Amygdala (tissue), 56 donors: ENCODE data around the gene METTL27.
"Not testable (repeated sequence)": the region's sequence is repeated elsewhere in the genome, so short reads cannot be mapped to it uniquely, and the experiment has no call there.

ENCODE experiments used
- DNase-seq, 56 donors: peaks; one replicate each; lab custom pipeline; 2025; lab: John Stamatoyannopoulos, UW

The METTL27 gene

GRCh38 chr7:73823257-73823656 is 19.1 kb downstream of the METTL27 start:
- no peak for DNase-seq

- no peak for DNase-seq
These were observed 19.8 kb downstream of the METTL27 start for GRCh38 chr7:73822319-73823173.

DNA sequence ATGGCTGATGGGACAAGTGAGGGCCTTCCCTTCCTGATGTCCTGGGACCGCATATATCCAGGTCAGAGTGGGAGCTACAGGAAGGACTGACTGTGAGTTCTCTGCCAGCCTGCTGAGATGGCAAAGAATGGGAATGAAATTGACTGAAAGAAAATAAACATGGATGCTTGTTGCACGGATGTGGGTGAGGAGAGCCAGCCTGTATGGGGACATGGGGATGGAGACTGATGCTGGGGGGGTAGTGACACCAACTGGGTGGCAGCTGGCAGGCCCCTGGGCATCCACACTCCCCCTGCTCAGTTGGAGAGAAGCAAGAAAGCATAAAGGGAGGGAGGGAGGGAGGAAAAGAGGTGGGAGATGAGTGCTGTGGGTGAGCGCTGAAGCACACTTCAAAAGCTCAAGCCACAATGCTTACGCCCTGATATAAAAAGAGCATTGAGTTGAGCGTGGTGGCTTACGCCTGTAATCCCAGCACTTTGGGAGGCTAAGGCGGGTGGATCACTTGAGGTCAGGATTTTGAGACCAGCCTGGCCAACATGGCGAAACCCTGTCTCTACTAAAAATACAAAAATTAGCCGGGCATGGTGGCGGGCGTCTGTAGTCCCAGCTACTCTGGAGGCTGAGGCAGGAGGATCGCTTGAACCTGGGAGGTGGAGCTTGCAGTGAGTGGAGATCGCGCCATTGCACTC is 20.6 kb downstream of the METTL27 start:
- not testable (repeated sequence) for DNase-seq

DNA sequence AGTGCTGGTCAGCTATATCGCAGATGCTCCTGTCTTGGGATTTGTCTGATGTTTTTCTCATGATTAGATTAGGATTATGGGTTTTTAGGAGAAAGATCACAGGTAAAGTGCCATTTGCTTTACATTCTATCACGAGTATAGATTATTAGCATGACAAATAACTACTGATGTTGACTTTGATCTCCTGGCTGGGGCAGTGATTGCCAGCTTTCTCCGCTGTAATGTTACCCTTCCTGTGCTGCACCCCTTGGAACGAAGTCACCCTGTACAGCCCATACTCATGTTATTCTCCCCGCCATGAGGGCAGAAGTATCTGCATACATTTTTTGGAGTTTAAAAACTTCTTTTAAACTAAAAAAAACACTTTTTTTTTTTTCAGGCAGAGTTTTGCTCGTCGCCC is 22.3 kb downstream of the METTL27 start:
- no peak for DNase-seq

DNA sequence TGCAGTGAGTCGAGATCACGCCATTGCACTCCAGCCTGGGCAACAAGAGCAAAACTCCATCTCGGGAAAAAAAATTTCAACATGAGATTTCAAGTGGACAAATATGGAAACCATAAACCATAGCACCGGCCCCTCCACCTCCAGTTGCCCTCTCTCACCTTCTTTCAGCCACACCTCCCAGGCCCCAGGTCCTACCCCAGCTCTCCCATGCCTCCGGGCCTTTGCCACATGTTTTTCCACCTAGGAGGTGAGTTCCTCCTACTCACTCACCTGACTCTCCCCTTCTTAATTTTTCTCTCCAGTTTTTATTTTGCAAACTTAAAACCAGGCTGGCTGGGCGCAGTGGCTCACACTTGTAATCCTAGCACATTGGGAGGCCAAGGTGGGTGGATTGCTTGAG is 25.2 kb downstream of the METTL27 start:
- DNase-seq: no peak

GRCh38 chr7:73815436-73815835 is 26.9 kb downstream of the METTL27 start:
- DNase-seq: no peak

GRCh38 chr7:73812996-73813395 is 29.3 kb downstream of the METTL27 start:
- DNase-seq: no peak

DNA sequence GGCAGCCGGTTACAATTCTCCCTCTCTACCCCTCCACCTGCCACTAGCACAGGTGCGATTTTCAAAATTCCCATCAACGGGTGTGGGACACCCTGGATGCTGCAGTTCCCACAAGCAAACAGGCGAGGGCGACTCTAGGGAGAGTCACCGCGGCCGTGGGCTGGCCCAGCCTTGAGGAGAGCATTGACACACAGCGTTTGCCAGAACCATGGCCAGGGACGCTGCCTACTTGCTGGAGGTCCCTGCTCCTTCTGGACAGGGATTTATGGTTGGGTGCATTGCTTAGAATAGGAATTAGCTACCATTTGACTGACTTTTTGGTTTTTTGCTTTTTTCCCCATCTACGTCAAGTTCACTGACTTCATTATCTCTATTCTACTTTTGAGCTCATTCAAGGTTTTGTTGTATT is 30.6 kb downstream of the METTL27 start:
- DNase-seq: peak in 6 of 56 donors; percentile 5 to 29 (median 22)

- DNase-seq: no peak
These were observed 31.3 kb downstream of the METTL27 start for GRCh38 chr7:73810998-73811360.

- no peak for DNase-seq
These were observed 32.8 kb downstream of the METTL27 start for GRCh38 chr7:73809467-73809951.

DNA sequence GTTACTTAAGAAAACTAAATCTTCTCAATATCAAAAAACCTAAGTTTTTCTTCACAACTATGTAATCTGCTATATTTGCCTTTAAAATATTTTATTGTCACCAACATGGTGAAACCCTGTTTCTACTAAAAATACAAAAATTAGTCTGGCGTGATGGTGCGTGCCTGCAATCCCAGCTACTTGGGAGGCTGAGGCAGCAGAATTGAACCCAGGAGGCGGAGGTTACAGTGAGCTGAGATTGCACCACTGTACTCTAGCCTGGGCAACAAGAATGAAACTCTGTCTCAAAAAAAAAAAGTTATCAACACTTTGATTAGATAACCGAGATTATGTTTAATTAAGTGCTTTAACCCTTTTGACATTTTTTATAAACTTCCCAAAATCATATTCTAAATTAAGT is 39.9 kb downstream of the METTL27 start:
- DNase-seq: no peak

DNA sequence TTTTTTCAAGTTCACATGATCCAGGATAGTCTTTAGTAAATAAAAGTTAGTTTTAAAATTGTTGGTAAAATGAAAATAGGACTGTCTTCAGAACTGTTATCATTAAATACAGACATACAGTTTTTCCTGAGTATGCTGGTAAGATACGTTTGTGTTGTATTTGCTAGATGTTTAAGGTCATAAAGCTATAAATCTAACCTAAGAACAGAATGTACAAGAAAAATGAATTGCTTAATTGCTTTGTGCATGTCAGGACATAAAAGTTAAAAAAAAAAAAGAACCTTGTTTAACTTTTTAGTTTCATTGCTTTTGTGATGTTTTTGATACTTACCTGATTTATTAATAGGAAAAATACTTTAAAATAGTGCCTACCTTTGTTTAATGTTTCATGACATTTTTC is 40.7 kb downstream of the METTL27 start:
- DNase-seq: no peak

- no peak for DNase-seq
These were observed 42.8 kb downstream of the METTL27 start for GRCh38 chr7:73799282-73800141.

GRCh38 chr7:73797176-73797575 is 45.1 kb downstream of the METTL27 start:
- not testable (repeated sequence) for DNase-seq

DNA sequence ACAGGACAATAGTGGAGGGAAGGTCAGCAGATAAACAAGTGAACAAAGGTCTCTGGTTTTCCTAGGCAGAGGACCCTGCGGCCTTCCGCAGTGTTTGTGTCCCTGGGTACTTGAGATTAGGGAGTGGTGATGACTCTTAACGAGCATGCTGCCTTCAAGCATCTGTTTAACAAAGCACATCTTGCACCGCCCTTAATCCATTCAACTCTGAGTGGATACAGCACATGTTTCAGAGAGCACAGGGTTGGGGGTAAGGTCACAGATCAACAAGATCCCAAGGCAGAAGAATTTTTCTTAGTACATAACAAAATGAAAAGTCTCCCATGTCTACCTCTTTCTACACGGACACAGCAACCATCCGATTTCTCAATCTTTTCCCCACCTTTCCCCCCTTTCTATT is 45.7 kb downstream of the METTL27 start:
- DNase-seq: not testable (repeated sequence)

DNA sequence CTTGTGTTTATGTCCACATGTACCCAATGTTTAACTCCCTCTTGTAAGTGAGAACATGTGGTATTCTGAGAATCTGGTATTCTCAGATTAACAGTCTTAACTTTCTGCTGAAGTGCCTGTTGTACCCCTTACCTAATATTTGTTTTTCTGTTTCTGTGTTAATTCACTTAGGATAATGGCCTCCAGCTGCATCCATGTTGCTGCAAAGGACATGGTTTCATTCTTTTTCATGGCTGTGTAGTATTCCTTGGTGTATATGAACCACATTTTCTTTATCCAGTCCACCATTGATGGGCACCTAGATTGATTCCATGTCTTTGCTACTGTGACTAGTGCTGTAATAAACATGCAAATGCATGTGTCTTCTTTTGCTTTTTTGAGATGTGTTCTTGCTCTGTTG is 47.1 kb downstream of the METTL27 start:
- not testable (repeated sequence) for DNase-seq

GRCh38 chr7:73791170-73791690 is 51.1 kb downstream of the METTL27 start:
- not testable (repeated sequence) for DNase-seq

DNA sequence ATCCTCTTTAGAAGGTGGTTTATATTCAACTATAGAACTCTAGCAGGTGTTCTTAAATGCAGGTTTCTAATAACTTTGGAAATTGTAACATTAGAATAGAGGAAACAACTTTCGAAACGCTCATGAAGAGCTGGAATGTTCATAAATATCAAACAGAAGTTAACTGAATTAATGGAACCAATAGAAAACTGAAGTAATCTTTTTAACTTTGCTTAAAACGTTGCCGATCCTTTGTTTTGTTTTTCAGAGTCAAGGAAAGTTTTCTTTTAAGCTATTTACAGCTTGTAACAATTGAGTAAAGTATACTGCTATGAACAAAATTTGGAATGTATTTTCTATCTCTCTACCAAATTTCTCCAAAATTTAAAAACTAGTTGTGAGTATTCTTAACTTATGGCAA is 53.3 kb downstream of the METTL27 start:
- no peak for DNase-seq

DNA sequence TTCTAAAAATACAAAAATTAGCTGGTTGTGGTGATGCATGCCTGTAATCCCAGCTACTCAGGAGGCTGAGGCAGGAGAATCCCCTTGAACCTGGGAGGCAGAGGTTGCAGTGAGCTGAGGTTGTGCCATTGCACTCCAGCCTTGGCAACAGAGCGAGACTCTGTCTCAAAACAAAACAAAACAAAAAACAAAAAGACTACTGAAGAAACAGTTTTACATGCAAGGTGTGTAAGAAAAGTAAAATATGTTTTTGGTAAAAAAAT is 54.6 kb downstream of the METTL27 start:
- DNase-seq: not testable (repeated sequence)

GRCh38 chr7:73786588-73786987 is 55.7 kb downstream of the METTL27 start:
- DNase-seq: no peak
